ENCODE results near the gene CDH13. TPM values are rescaled to one million over a fixed set of nuclear protein-coding genes. Genes with fewer than 3 reads are reported as not detected.
A peak's percentile ranks its signal among the peaks of the same experiment; 100 is the strongest.

Gene CDH13
- total and polyA plus RNA-seq, 2 donors (not counting 1 experiment from before 2014, with no cell fraction given), result 27.6 to 96.7 TPM

GRCh38 chr16:83100679-83101078 is 473.9 kb downstream of the CDH13 start:
- Histone ChIP-seq H4K20me1 (ENCODE audit: control insufficient read depth, extremely low read depth, insufficient read depth, low read length) (no peaks in the 10 kb centered on the region), H3K9ac (ENCODE audit: insufficient read depth, low read length) (no peak overlapping the region), H2AFZ (ENCODE audit: low read length) (no peak overlapping the region), H3K4me2 (ENCODE audit: extremely low read depth, insufficient read depth, low read length) (no peak overlapping the region), H3K4me3 (replicated peaks in 1 of 4; ENCODE audit: control extremely low read depth in 1 of 4, insufficient read depth in 1 of 4, low read depth in 3 of 4, low read length in 4 of 4) (no peak overlapping the region), H3K4me1 (ENCODE audit: control insufficient read depth, extremely low read depth, insufficient read depth, low read length) (no peaks in the 10 kb centered on the region), H3K36me3 (ENCODE audit: control insufficient read depth, insufficient read depth, low read length) (no peaks in the 10 kb centered on the region), H3K27me3 (ENCODE audit: control insufficient read depth, insufficient read depth, low read length) (no peaks in the 10 kb centered on the region), H3K79me2 (ENCODE audit: control insufficient read depth, insufficient read depth, low read length) (no peaks in the 10 kb centered on the region), H3K9me3 (ENCODE audit: control insufficient read depth, insufficient read depth, low read depth, low read length) (no peaks in the 10 kb centered on the region), H3K27ac (ENCODE audit: insufficient read depth, low read length) (no peak overlapping the region)
- TF ChIP-seq CTCF (conservative IDR thresholded peaks at IDR 0.05 in 1 of 2, IDR thresholded peaks at IDR 0.05 in 1 of 2; ENCODE audit: low read depth in 1 of 2, low read length in 2 of 2) (no peak), EZH2 (IDR thresholded peaks at IDR 0.05; ENCODE audit: low read length, missing control alignments) (no peak)
- peak; percentile 11 to 26 for DNase-seq (ENCODE audit: low read depth in 2 of 2)

GRCh38 chr16:83102336-83102735 is 475.6 kb downstream of the CDH13 start:
- Histone ChIP-seq H3K4me1 (ENCODE audit: control insufficient read depth, extremely low read depth, insufficient read depth, low read length) (no peaks in the 10 kb centered on the region), H3K4me2 (ENCODE audit: extremely low read depth, insufficient read depth, low read length) (no peak overlapping the region)

GRCh38 chr16:83105279-83106077 is 478.7 kb downstream of the CDH13 start:
- Histone ChIP-seq H3K36me3 (ENCODE audit: control insufficient read depth, insufficient read depth, low read length) (no peaks in the 10 kb centered on the region), H3K27ac (ENCODE audit: insufficient read depth, low read length) (no peak overlapping the region), H3K79me2 (ENCODE audit: control insufficient read depth, insufficient read depth, low read length) (no peaks in the 10 kb centered on the region), H2AFZ (ENCODE audit: low read length) (no peak overlapping the region), H3K9ac (ENCODE audit: insufficient read depth, low read length) (no peak overlapping the region), H4K20me1 (ENCODE audit: control insufficient read depth, extremely low read depth, insufficient read depth, low read length) (no peaks in the 10 kb centered on the region), H3K4me1 (ENCODE audit: control insufficient read depth, extremely low read depth, insufficient read depth, low read length) (no peaks in the 10 kb centered on the region), H3K9me3 (ENCODE audit: control insufficient read depth, insufficient read depth, low read depth, low read length) (no peaks in the 10 kb centered on the region), H3K4me3 (replicated peaks in 1 of 4; ENCODE audit: control extremely low read depth in 1 of 4, insufficient read depth in 1 of 4, low read depth in 3 of 4, low read length in 4 of 4) (no peak overlapping the region), H3K27me3 (ENCODE audit: control insufficient read depth, insufficient read depth, low read length) (no peaks in the 10 kb centered on the region), H3K4me2 (ENCODE audit: extremely low read depth, insufficient read depth, low read length) (no peak overlapping the region)
- no peak for DNase-seq (ENCODE audit: low read depth in 2 of 2)
- no peak for TF ChIP-seq EZH2 (IDR thresholded peaks at IDR 0.05; ENCODE audit: low read length, missing control alignments)
- TF ChIP-seq CTCF (conservative IDR thresholded peaks at IDR 0.05 in 1 of 2, IDR thresholded peaks at IDR 0.05 in 1 of 2; ENCODE audit: low read depth in 1 of 2, low read length in 2 of 2), result no peak

More at GRCh38 chr16:83102336-83102735, 475.6 kb downstream of the CDH13 start:
- no peaks in the 10 kb centered on the region for H3K79me2 ChIP-seq (ENCODE audit: control insufficient read depth, insufficient read depth, low read length)
- H4K20me1 ChIP-seq (ENCODE audit: control insufficient read depth, extremely low read depth, insufficient read depth, low read length), result no peaks in the 10 kb centered on the region
- DNase-seq (ENCODE audit: low read depth in 2 of 2), result no peak
- H3K9ac ChIP-seq (ENCODE audit: insufficient read depth, low read length), result no peak overlapping the region
- TF ChIP-seq EZH2 (IDR thresholded peaks at IDR 0.05; ENCODE audit: low read length, missing control alignments), result no peak
- TF ChIP-seq CTCF (conservative IDR thresholded peaks at IDR 0.05 in 1 of 2, IDR thresholded peaks at IDR 0.05 in 1 of 2; ENCODE audit: low read depth in 1 of 2, low read length in 2 of 2), result no peak
- no peak overlapping the region for H3K4me3 ChIP-seq (replicated peaks in 1 of 4; ENCODE audit: control extremely low read depth in 1 of 4, insufficient read depth in 1 of 4, low read depth in 3 of 4, low read length in 4 of 4)
- no peaks in the 10 kb centered on the region for H3K27me3 ChIP-seq (ENCODE audit: control insufficient read depth, insufficient read depth, low read length)
- H2AFZ ChIP-seq (ENCODE audit: low read length), result no peak overlapping the region
- H3K36me3 ChIP-seq (ENCODE audit: control insufficient read depth, insufficient read depth, low read length), result no peaks in the 10 kb centered on the region
- H3K27ac ChIP-seq (ENCODE audit: insufficient read depth, low read length), result no peak overlapping the region
- H3K9me3 ChIP-seq (ENCODE audit: control insufficient read depth, insufficient read depth, low read depth, low read length), result no peaks in the 10 kb centered on the region

All from fibroblast of lung (primary cell).